Sigmoid colon (tissue), 3 donors: ENCODE data around the gene COPZ1.

Experiments used
- POLR2A ChIP-seq, 2 donors: fragments of 450-650 bp; IDR thresholded peaks; one replicate each; pipeline ENCODE4 v1.6.1; 2016; ENCODE audit warnings: antibody characterized with exemption in 2 of 2, mild to moderate bottlenecking in 2 of 2, moderate library complexity in 2 of 2
- TF ChIP-seq, protein P1 (sequence below), 4 experiments: fragments of 450-650 bp in 3 of 4; fragments of 200-600 bp in 1 of 4; IDR thresholded peaks; one replicate each; pipeline ENCODE4 v1.5.1; 2016 to 2019; ENCODE audit warnings: antibody characterized with exemption in 4 of 4, mild to moderate bottlenecking in 3 of 4, moderate library complexity in 2 of 4

DNA sequence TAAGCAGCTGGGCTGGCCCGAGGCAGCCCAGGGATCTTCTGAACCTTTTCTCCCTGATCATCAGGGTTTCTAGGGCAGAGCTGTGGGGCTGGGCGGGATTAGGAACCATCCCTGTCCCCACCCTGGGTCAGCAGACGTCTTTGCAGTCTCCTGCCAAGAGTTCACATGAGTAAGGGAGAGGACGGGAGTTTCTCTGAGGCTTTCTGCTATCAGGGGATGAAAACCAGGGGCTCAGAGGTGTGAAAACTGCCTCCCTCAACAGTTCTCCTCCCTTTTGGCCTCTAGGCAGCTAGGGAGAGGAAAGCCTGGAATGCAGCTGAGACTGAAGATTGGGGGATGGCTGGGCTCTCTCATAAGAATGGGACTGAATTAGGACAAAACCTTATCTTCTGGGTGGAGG, 51.7 kb downstream of the COPZ1 start:
- no peak for TF ChIP-seq POLR2A (IDR thresholded peaks at IDR 0.05)
- TF ChIP-seq, protein P1, sequence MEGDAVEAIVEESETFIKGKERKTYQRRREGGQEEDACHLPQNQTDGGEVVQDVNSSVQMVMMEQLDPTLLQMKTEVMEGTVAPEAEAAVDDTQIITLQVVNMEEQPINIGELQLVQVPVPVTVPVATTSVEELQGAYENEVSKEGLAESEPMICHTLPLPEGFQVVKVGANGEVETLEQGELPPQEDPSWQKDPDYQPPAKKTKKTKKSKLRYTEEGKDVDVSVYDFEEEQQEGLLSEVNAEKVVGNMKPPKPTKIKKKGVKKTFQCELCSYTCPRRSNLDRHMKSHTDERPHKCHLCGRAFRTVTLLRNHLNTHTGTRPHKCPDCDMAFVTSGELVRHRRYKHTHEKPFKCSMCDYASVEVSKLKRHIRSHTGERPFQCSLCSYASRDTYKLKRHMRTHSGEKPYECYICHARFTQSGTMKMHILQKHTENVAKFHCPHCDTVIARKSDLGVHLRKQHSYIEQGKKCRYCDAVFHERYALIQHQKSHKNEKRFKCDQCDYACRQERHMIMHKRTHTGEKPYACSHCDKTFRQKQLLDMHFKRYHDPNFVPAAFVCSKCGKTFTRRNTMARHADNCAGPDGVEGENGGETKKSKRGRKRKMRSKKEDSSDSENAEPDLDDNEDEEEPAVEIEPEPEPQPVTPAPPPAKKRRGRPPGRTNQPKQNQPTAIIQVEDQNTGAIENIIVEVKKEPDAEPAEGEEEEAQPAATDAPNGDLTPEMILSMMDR (IDR thresholded peaks at IDR 0.05) = no peak
